Adrenal gland (tissue), 5 donors: ENCODE data around the gene ARFGAP1.

Experiments used
- POLR2A ChIP-seq, 2 donors: fragments of 450-650 bp; IDR thresholded peaks; one replicate each; pipeline ENCODE4 v1.6.1; 2017; ENCODE audit warnings: antibody characterized with exemption in 2 of 2, mild to moderate bottlenecking in 2 of 2, moderate library complexity in 1 of 2
- TF ChIP-seq, protein P1 (sequence below), 6 experiments: fragments of 450-650 bp in 4 of 6; fragments of 200-600 bp in 2 of 6; sonication (generic) in 1 of 6; IDR thresholded peaks; 1 replicate in 5 of 6; 2 replicates in 1 of 6; pipeline versions ENCODE4 v1.5.1 to v1.8.0; 2016 to 2021; ENCODE audit warnings: antibody characterized with exemption in 6 of 6, mild to moderate bottlenecking in 2 of 6, moderate library complexity in 1 of 6
- donor health status: DM: no; HTN: no; CAD: no.

DNA sequence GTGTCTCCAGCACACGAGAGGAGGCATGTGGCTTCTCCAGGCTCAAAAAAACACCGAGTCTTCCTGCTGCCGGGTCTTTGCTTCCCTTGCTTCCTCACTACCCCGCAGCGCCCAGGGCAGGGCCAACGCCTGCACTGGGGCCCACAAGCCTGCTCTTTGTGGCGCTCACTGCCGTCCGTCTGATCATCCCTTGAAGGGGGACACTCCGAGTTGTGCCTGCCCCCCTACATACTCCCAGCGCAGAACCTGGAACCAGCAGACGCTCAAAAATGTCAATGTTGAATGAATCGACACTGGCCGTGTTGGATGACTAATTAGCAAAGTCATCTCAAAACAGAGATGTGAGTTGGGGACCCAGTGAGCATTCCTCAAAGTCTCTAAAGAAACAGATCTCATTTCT is 8.1 kb upstream of the ARFGAP1 start:
- no peak for TF ChIP-seq POLR2A (IDR thresholded peaks at IDR 0.05)
- TF ChIP-seq, protein P1, sequence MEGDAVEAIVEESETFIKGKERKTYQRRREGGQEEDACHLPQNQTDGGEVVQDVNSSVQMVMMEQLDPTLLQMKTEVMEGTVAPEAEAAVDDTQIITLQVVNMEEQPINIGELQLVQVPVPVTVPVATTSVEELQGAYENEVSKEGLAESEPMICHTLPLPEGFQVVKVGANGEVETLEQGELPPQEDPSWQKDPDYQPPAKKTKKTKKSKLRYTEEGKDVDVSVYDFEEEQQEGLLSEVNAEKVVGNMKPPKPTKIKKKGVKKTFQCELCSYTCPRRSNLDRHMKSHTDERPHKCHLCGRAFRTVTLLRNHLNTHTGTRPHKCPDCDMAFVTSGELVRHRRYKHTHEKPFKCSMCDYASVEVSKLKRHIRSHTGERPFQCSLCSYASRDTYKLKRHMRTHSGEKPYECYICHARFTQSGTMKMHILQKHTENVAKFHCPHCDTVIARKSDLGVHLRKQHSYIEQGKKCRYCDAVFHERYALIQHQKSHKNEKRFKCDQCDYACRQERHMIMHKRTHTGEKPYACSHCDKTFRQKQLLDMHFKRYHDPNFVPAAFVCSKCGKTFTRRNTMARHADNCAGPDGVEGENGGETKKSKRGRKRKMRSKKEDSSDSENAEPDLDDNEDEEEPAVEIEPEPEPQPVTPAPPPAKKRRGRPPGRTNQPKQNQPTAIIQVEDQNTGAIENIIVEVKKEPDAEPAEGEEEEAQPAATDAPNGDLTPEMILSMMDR (IDR thresholded peaks at IDR 0.05): no peak
